Endothelial cell (in vitro differentiated cells): ENCODE results near the gene ITGA8. TPM values are rescaled to one million over a fixed set of nuclear protein-coding genes. Genes with fewer than 3 reads are reported as not detected.
"Not testable (repeated sequence)": the region's sequence is repeated elsewhere in the genome, so short reads cannot be mapped to it uniquely, and the experiment has no call there.

Source experiments
- DNase-seq: peaks from one replicate; pipeline ENCODE4 v3.0.0; 2021; ENCODE audit warnings: low spot score
- H3K27ac Mint-ChIP-seq: one replicate; pipeline ENCODE4 v1.8.0; 2021; ENCODE audit warnings: mixed read lengths, inconsistent platforms; ENCODE audit not compliant: unreplicated experiment
- H3K27me3 Mint-ChIP-seq: one replicate; pipeline ENCODE4 v1.8.0; 2021; ENCODE audit warnings: mild to moderate bottlenecking, moderate library complexity, mixed read lengths, inconsistent platforms; ENCODE audit not compliant: unreplicated experiment
- H3K36me3 Mint-ChIP-seq: one replicate; pipeline ENCODE4 v1.8.0; 2021; ENCODE audit warnings: mild to moderate bottlenecking, low read depth, mixed read lengths, inconsistent platforms; ENCODE audit not compliant: unreplicated experiment
- H3K4me1 Mint-ChIP-seq: one replicate; pipeline ENCODE4 v1.8.0; 2021; ENCODE audit warnings: mild to moderate bottlenecking, mixed read lengths, inconsistent platforms; ENCODE audit not compliant: unreplicated experiment
- H3K4me3 Mint-ChIP-seq: one replicate; pipeline ENCODE4 v1.8.0; 2021; ENCODE audit warnings: mild to moderate bottlenecking, mixed read lengths, inconsistent platforms; ENCODE audit not compliant: unreplicated experiment
- H3K9me3 Mint-ChIP-seq: one replicate; pipeline ENCODE4 v1.8.0; 2021; ENCODE audit warnings: mixed read lengths, inconsistent platforms; ENCODE audit not compliant: unreplicated experiment
- CTCF ChIP-seq: fragments of 200-600 bp; sonication (generic); IDR thresholded peaks from one replicate; pipeline ENCODE4 v1.5.0; 2021; ENCODE audit warnings: antibody characterized with exemption; ENCODE audit not compliant: unreplicated experiment
- total RNA-seq: library from RNA; stranded (reverse); fragmentation: NEBNext Ultra II Directional; extraction: Animal tissue kit (Norgen Biotek cat#: 25700); gene quantifications from one replicate; pipeline ENCODE4 v1.2.1, GENCODE V29; 2021; ENCODE audit not compliant: unreplicated experiment

Gene ITGA8
- total RNA-seq, 1 donor from 2014 or later, result 0.51 TPM

- no peak overlapping the region for H3K27ac Mint-ChIP-seq
These were observed 157.1 kb downstream of the ITGA8 start for GRCh38 chr10:15562578-15562977.

GRCh38 chr10:15562116-15562515 is 157.6 kb downstream of the ITGA8 start:
- H3K4me3 Mint-ChIP-seq, result no peak overlapping the region
- H3K27ac Mint-ChIP-seq, result no peak overlapping the region
- no peak for DNase-seq
- no peaks in the 10 kb centered on the region for H3K36me3 Mint-ChIP-seq
- no peak for TF ChIP-seq CTCF
- H3K27me3 Mint-ChIP-seq, result no peaks in the 10 kb centered on the region
- no peaks in the 10 kb centered on the region for H3K4me1 Mint-ChIP-seq
- H3K9me3 Mint-ChIP-seq, result no peaks in the 10 kb centered on the region

More at GRCh38 chr10:15562578-15562977, 157.1 kb downstream of the ITGA8 start:
- TF ChIP-seq CTCF, result no peak
- no peak for DNase-seq
- Mint-ChIP-seq H3K36me3 (no peaks in the 10 kb centered on the region), H3K4me3 (no peak overlapping the region), H3K9me3 (no peaks in the 10 kb centered on the region), H3K27me3 (peaks cover 2% of the 10 kb centered on the region), H3K4me1 (no peaks in the 10 kb centered on the region)

- no peak for TF ChIP-seq CTCF
- DNase-seq, result no peak
- H3K27ac Mint-ChIP-seq, result no peak overlapping the region
- peaks cover 4% of the 10 kb centered on the region for H3K4me1 Mint-ChIP-seq
- no peaks in the 10 kb centered on the region for H3K9me3 Mint-ChIP-seq
- no peaks in the 10 kb centered on the region for H3K27me3 Mint-ChIP-seq
- H3K4me3 Mint-ChIP-seq, result no peak overlapping the region
- H3K36me3 Mint-ChIP-seq, result no peaks in the 10 kb centered on the region
These were observed 161.6 kb downstream of the ITGA8 start for GRCh38 chr10:15558136-15558535.

- not testable (repeated sequence) for H3K27me3 Mint-ChIP-seq, DNase-seq, H3K4me3 Mint-ChIP-seq, H3K36me3 Mint-ChIP-seq, H3K4me1 Mint-ChIP-seq, H3K9me3 Mint-ChIP-seq, H3K27ac Mint-ChIP-seq
These were observed 162.6 kb downstream of the ITGA8 start for GRCh38 chr10:15557168-15557567.

DNA sequence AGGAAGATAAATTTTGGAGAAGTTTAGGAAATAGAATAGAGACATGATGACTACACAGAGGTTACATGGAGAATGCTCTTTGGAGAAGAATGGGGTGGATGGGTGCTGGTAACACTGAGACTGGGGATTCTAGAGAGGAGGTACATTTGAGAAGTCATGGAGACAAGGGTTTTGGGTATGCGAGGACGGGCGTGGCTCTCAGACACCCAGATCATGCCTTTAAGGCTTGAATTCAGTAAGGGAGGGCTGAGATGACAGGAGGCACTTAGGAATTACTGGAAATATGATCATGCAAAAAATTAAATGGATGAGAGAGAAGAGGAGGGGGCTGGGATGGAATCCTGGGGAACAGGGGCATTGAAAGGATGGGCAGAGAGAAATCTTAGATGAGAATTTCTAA is 168.8 kb downstream of the ITGA8 start:
- Mint-ChIP-seq H3K27ac (no peak overlapping the region), H3K27me3 (peaks cover 1% of the 10 kb centered on the region), H3K4me1 (peaks cover 4% of the 10 kb centered on the region), H3K36me3 (no peaks in the 10 kb centered on the region), H3K4me3 (no peak overlapping the region), H3K9me3 (no peaks in the 10 kb centered on the region)
- DNase-seq, result no peak
- no peak for TF ChIP-seq CTCF

GRCh38 chr10:15548331-15548730 is 171.4 kb downstream of the ITGA8 start:
- DNase-seq, result no peak
- Mint-ChIP-seq H3K4me3 (no peak overlapping the region), H3K27me3 (peaks cover 2% of the 10 kb centered on the region), H3K4me1 (no peaks in the 10 kb centered on the region), H3K36me3 (no peaks in the 10 kb centered on the region), H3K27ac (no peak overlapping the region), H3K9me3 (no peaks in the 10 kb centered on the region)
- TF ChIP-seq CTCF, result no peak
